T-helper 2 cell treated with Interferon-gamma antibody and Interleukin-4, amounts not matched to agents 5 μg/mL and 100 μg/mL, for 36 hours (primary cell): ENCODE measurements around the gene RHBDD2.
"Not testable (repeated sequence)": the region's sequence is repeated elsewhere in the genome, so short reads cannot be mapped to it uniquely, and the experiment has no call there.

ENCODE experiments used
- DNase-seq: peaks from one replicate; pipeline ENCODE4 v3.0.0; 2021; ENCODE audit warnings: low spot score
- H3K27ac Mint-ChIP-seq: one replicate; pipeline ENCODE4 v1.8.0; 2021; ENCODE audit warnings: mild to moderate bottlenecking, mixed read lengths
- H3K27me3 Mint-ChIP-seq: one replicate; pipeline ENCODE4 v1.8.0; 2021; ENCODE audit warnings: low read depth, mixed read lengths
- H3K36me3 Mint-ChIP-seq: one replicate; pipeline ENCODE4 v1.8.0; 2021; ENCODE audit warnings: low read depth, mixed read lengths
- H3K4me1 Mint-ChIP-seq: one replicate; pipeline ENCODE4 v1.8.0; 2021; ENCODE audit warnings: low read depth, mixed read lengths
- H3K4me3 Mint-ChIP-seq: one replicate; pipeline ENCODE4 v1.8.0; 2022; ENCODE audit warnings: mild to moderate bottlenecking, moderate library complexity, mixed read lengths
- H3K9me3 Mint-ChIP-seq: one replicate; pipeline ENCODE4 v1.8.0; 2021; ENCODE audit warnings: mixed read lengths

The RHBDD2 gene

GRCh38 chr7:75889223-75889825 lies 10.5 kb downstream of the RHBDD2 start:
- Mint-ChIP-seq H3K36me3 (peaks cover 16% of the 10 kb centered on the region), H3K27ac (no peak overlapping the region), H3K4me1 (peaks cover 6% of the 10 kb centered on the region)

GRCh38 chr7:75889826-75890225 lies 11.0 kb downstream of the RHBDD2 start:
- DNase-seq, result no peak

More at GRCh38 chr7:75889223-75889825, 10.5 kb downstream of the RHBDD2 start:
- DNase-seq, result no peak
- no peaks in the 10 kb centered on the region for H3K27me3 Mint-ChIP-seq
- H3K4me3 Mint-ChIP-seq, result no peak overlapping the region
- H3K9me3 Mint-ChIP-seq, result no peaks in the 10 kb centered on the region

DNA sequence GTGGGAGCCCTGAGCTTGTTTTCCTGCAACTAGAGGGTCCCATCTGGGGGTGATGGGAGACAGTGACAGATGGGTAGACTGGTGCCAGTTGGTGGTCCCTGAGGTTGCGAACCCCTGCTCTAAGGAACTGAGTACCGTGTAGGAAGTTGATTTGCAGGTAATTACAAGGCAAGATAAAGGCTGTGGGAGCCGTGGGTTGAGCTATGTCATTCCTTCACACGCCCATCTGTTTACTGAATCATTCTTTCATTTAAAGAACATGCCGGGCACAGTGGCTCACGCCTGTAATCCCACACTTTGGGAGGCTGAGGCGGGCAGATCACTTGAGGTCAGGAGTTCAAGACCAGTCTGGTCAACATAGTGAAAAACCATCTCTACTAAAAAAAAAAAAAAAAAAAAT lies 12.4 kb downstream of the RHBDD2 start:
- not testable (repeated sequence) for H3K4me1 Mint-ChIP-seq, DNase-seq, H3K9me3 Mint-ChIP-seq, H3K4me3 Mint-ChIP-seq, H3K27me3 Mint-ChIP-seq, H3K27ac Mint-ChIP-seq
- peaks cover 13% of the 10 kb centered on the region for H3K36me3 Mint-ChIP-seq

More at GRCh38 chr7:75889826-75890225, 11.0 kb downstream of the RHBDD2 start:
- Mint-ChIP-seq H3K4me1 (peaks cover 6% of the 10 kb centered on the region), H3K27ac (no peak overlapping the region), H3K9me3 (no peaks in the 10 kb centered on the region), H3K4me3 (no peak overlapping the region), H3K27me3 (no peaks in the 10 kb centered on the region), H3K36me3 (peaks cover 16% of the 10 kb centered on the region)

DNA sequence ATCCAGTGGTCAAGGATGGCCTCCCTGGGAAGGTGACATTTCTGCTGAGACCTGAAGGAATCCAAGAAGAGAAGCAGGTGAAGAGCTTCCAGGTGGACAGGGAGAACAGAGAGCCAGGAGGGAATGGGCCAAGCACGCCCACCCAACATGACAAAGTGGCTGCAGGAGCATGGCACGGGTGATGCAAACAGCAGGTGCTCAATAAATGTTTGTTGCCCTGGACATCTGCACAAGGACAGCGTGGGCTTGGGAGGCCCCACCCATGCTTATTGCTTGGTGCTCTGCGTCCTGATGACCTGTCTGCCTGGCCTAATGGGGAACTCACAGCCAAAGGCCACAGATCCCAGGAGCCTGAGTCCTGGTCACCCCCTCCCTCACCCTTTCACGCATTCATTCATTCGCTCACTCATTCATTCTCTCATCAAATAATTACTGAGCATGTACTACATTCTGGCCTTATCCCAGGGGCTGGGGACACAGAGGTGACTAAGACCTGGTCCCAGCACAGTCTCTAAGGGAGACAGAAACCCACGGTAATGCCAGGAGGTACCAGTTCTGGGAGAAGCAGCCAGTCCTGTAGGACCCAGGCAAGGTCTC lies 13.1 kb downstream of the RHBDD2 start:
- Mint-ChIP-seq H3K36me3 (peaks cover 13% of the 10 kb centered on the region), H3K27me3 (no peaks in the 10 kb centered on the region), H3K9me3 (no peaks in the 10 kb centered on the region), H3K4me3 (no peak overlapping the region), H3K4me1 (peaks cover 6% of the 10 kb centered on the region), H3K27ac (no peak overlapping the region)
- no peak for DNase-seq

- no peak overlapping the region for H3K27ac Mint-ChIP-seq
Observed at GRCh38 chr7:75892634-75893272, 13.9 kb downstream of the RHBDD2 start.

DNA sequence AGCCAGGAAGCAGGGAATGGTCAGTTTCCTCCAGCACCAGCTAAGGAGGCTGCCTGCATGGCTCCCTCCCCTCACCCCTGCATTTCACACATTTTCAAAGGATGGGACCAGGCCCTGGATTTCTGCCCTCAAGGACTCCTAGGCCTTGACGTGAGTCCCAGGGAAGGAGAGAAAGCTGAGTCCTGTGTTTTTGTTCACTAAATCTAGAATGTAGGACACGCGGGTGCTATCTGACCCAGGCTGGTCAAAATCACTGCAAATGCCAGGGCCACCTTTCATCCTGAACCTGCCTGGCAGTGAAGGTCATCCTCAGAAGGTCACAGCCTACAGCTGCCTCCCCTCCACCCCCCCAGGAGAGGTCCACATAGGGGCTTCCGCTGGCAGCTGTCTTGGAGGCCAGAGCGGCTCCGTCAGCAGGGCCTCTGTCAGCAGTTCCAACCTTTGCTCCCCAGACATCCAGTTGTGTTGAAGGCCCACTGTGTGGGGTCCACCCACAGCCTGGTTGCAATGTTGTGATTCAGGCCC lies 18.0 kb downstream of the RHBDD2 start:
- no peaks in the 10 kb centered on the region for H3K9me3 Mint-ChIP-seq
- H3K4me1 Mint-ChIP-seq, result no peaks in the 10 kb centered on the region
- no peak overlapping the region for H3K27ac Mint-ChIP-seq
- no peaks in the 10 kb centered on the region for H3K36me3 Mint-ChIP-seq
- no peak overlapping the region for H3K4me3 Mint-ChIP-seq
- H3K27me3 Mint-ChIP-seq, result no peaks in the 10 kb centered on the region
- no peak for DNase-seq

More at GRCh38 chr7:75892634-75893272, 13.9 kb downstream of the RHBDD2 start:
- no peaks in the 10 kb centered on the region for H3K27me3 Mint-ChIP-seq
- H3K36me3 Mint-ChIP-seq, result peaks cover 11% of the 10 kb centered on the region
- no peak for DNase-seq
- H3K9me3 Mint-ChIP-seq, result no peaks in the 10 kb centered on the region
- peaks cover 6% of the 10 kb centered on the region for H3K4me1 Mint-ChIP-seq
- no peak overlapping the region for H3K4me3 Mint-ChIP-seq

DNA sequence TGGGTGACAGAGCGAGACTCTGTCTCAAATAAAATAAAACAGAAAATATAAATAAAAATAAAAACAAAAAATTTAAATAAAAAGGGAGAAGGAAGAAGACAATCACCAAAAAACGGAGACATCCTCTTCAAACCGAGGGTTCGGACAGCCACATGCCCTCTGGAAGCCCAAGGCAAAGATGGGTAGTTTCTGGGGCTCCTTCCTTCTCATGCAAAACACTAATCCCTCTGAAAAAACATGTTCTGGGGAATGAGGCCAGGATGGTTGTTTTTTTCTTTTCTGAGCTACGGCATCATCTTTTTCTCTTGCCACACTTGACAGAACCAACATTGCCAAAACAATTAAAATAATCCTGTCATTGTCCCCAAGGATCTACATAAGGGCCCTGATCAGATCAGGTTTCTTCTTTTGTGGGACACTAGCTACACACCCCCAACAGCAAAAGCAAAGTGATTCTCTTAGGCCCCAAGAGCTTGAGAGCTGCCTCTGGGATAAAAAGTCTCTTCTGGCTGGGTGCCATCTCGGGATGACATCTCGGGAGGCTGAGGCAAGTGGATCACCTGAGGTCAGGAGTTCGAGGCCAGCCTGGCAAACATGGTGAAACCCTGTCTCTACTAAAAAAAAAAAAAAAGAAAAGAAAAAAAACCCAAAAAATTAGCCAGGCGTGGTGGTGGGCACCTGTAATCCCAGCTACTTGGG lies 21.9 kb downstream of the RHBDD2 start:
- no peaks in the 10 kb centered on the region for H3K4me1 Mint-ChIP-seq
- DNase-seq, result no peak
- H3K4me3 Mint-ChIP-seq, result no peak overlapping the region
- H3K27me3 Mint-ChIP-seq, result no peaks in the 10 kb centered on the region
- H3K36me3 Mint-ChIP-seq, result no peaks in the 10 kb centered on the region
- no peaks in the 10 kb centered on the region for H3K9me3 Mint-ChIP-seq
- H3K27ac Mint-ChIP-seq, result no peak overlapping the region

DNA sequence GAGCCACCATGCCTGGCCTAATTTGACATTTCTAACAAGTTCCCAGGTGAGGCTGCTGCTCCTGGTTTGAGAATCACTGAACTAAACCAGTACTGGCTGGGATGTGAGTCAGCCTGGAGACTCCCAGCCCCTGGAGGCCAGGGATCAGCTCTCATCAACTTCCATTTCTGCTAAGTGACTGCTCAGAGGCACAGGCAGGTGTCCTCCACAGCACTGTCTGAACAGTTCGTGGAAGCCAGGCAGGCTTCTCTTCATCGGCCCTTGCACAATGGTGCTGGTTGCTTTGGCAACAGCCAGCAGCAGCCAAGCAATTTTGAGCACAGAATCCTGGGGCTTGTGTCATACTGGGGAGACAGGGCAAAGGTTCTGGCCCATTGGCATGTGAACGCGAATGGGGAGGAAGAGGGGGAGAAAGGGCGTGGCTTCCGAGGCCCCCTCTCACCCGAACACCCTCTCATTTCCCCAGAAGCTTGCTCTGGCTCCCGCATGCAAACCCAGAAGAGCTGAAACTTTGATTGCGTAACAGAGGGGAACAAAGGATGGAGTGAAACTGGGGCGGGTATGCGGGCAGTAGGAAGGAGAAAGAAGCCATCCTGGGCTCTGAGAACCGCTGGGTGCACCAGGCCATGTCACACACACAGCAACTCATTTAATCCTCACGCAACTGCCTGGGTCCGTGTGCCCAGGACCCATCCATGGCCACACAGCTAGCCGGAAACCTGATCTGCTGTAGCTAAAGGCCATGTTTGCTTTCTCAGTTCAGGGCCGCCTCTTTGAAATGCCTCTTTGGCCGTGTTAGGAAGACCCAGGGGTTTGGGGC lies 27.2 kb downstream of the RHBDD2 start:
- no peaks in the 10 kb centered on the region for H3K27me3 Mint-ChIP-seq
- no peak for DNase-seq
- no peaks in the 10 kb centered on the region for H3K36me3 Mint-ChIP-seq
- no peak overlapping the region for H3K27ac Mint-ChIP-seq
- no peaks in the 10 kb centered on the region for H3K9me3 Mint-ChIP-seq
- H3K4me1 Mint-ChIP-seq, result no peaks in the 10 kb centered on the region
- no peak overlapping the region for H3K4me3 Mint-ChIP-seq

- no peaks in the 10 kb centered on the region for H3K4me1 Mint-ChIP-seq
- H3K36me3 Mint-ChIP-seq, result no peaks in the 10 kb centered on the region
- DNase-seq, result no peak
- H3K9me3 Mint-ChIP-seq, result no peaks in the 10 kb centered on the region
- H3K4me3 Mint-ChIP-seq, result no peak overlapping the region
- H3K27ac Mint-ChIP-seq, result no peak overlapping the region
- no peaks in the 10 kb centered on the region for H3K27me3 Mint-ChIP-seq
Observed at GRCh38 chr7:75906991-75907667, 28.3 kb downstream of the RHBDD2 start.

- not testable (repeated sequence) for H3K4me1 Mint-ChIP-seq, H3K4me3 Mint-ChIP-seq, DNase-seq, H3K27ac Mint-ChIP-seq, H3K9me3 Mint-ChIP-seq, H3K27me3 Mint-ChIP-seq, H3K36me3 Mint-ChIP-seq
Observed at GRCh38 chr7:75907668-75908039, 28.8 kb downstream of the RHBDD2 start.

DNA sequence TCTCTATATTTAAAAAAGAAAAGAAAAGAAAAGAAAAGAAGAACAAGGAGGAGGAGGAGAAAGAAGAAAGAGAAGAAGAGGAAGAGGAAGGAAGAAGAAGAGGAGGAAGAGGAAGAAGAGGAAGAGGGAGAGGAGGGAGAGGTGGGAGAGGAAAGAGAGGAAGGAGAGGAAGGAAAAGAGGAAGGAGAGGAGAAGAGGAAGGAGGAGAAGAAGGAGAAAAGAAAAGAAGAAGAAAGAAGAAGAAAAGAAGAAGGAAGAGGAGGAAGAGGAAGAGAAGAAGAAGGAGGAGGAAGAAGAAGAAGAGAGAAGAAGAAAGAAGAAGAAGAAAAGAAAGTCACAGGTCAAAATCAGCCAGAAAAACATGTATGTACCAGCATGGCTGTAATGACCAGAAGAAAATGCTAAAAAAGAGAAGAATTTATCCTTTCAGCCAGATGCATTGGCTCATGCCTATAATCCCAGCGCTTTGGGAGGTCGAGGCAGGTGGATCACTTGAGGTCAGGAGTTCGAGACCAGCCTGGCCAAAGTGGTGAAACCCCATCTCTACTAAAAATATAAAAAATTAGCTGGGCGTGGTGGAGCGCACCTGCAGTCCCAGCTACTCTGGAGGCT lies 30.8 kb downstream of the RHBDD2 start:
- H3K4me1 Mint-ChIP-seq, result peaks cover 6% of the 10 kb centered on the region
- H3K4me3 Mint-ChIP-seq, result no peak overlapping the region
- no peak overlapping the region for H3K27ac Mint-ChIP-seq
- DNase-seq, result no peak
- no peaks in the 10 kb centered on the region for H3K9me3 Mint-ChIP-seq
- no peaks in the 10 kb centered on the region for H3K36me3 Mint-ChIP-seq
- H3K27me3 Mint-ChIP-seq, result no peaks in the 10 kb centered on the region

DNA sequence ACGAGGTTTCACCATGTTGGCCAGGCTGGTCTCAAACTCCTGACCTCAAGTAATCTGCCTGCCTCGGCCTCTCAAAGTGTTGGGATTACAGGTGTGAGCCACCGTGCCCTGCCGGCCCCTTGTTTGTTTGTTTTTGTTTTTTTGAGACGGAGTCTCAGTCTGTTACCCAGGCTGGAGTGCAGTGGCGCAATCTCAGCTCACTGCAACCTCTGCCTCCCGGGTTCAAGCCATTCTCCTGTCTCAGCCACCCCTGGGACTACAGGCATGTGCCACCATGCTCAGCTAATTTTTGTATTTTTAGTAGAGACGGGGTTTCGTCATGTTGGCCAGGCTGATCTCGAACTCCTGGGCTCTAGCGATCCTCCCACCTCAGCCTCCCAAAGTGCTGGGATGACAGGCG lies 32.4 kb downstream of the RHBDD2 start:
- not testable (repeated sequence) for H3K27ac Mint-ChIP-seq, H3K9me3 Mint-ChIP-seq, H3K4me3 Mint-ChIP-seq, H3K27me3 Mint-ChIP-seq, DNase-seq, H3K36me3 Mint-ChIP-seq
- peaks cover 10% of the 10 kb centered on the region for H3K4me1 Mint-ChIP-seq

GRCh38 chr7:75913437-75913836 lies 34.6 kb downstream of the RHBDD2 start:
- no peaks in the 10 kb centered on the region for H3K27me3 Mint-ChIP-seq
- H3K4me3 Mint-ChIP-seq, result no peak overlapping the region

More at GRCh38 chr7:75913437-75913836, 34.6 kb downstream of the RHBDD2 start:
- H3K4me1 Mint-ChIP-seq, result peaks cover 10% of the 10 kb centered on the region
- H3K27ac Mint-ChIP-seq, result no peak overlapping the region
- no peaks in the 10 kb centered on the region for H3K9me3 Mint-ChIP-seq
- no peaks in the 10 kb centered on the region for H3K36me3 Mint-ChIP-seq
- DNase-seq, result no peak
